LNCAP (cell line): ENCODE measurements around the gene DAG1.

Experiments used
- TF ChIP-seq, protein P1 (sequence below): fragments of 450-650 bp; IDR thresholded peaks from 2 replicates; pipeline ENCODE4 v1.5.1; 2017; ENCODE audit warnings: mild to moderate bottlenecking

The DAG1 gene

GRCh38 chr3:49445391-49445790 is 24.7 kb upstream of the DAG1 start:
- TF ChIP-seq, protein P1, sequence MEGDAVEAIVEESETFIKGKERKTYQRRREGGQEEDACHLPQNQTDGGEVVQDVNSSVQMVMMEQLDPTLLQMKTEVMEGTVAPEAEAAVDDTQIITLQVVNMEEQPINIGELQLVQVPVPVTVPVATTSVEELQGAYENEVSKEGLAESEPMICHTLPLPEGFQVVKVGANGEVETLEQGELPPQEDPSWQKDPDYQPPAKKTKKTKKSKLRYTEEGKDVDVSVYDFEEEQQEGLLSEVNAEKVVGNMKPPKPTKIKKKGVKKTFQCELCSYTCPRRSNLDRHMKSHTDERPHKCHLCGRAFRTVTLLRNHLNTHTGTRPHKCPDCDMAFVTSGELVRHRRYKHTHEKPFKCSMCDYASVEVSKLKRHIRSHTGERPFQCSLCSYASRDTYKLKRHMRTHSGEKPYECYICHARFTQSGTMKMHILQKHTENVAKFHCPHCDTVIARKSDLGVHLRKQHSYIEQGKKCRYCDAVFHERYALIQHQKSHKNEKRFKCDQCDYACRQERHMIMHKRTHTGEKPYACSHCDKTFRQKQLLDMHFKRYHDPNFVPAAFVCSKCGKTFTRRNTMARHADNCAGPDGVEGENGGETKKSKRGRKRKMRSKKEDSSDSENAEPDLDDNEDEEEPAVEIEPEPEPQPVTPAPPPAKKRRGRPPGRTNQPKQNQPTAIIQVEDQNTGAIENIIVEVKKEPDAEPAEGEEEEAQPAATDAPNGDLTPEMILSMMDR = no peak

DNA sequence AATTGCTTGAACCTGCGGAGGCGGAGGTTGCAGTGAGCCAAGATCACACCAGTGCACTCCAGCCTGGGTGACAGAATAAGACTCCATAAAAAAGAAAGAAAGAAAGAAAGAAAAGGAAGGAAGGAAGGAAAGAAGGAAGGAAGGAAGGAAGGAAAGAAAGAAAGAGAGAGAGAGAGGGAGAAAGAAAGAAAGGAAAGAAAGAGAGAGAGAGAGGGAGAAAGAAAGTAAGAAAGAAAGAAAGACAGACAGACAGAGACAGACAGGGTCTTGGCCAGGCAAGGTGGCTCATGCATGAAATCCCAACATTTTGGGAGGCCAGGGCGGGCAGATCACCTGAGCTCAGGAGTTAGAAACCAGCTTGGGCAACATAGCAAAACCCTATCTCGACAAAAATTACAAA is 16.4 kb upstream of the DAG1 start:
- TF ChIP-seq, protein P1 = no peak

DNA sequence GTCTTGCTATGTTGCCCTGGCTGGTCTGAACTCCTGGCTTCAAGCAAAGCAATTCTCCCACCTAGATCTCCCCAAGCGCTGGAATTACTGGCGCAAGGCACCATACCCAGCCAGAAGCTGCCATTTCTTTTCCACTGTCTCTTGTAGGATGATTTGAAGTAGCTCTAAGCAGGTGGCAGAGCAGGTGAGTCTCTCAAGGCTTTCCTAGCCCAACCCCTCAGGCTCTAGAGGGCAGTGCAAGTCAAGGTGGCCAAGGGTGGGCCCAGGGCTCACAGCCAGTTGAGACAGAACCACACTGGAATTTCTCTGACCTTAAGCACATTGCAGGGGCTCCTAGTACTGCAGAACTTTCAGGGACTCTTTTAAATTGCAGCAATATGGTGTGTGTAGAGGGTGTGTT is 15.6 kb upstream of the DAG1 start:
- TF ChIP-seq, protein P1 = no peak

DNA sequence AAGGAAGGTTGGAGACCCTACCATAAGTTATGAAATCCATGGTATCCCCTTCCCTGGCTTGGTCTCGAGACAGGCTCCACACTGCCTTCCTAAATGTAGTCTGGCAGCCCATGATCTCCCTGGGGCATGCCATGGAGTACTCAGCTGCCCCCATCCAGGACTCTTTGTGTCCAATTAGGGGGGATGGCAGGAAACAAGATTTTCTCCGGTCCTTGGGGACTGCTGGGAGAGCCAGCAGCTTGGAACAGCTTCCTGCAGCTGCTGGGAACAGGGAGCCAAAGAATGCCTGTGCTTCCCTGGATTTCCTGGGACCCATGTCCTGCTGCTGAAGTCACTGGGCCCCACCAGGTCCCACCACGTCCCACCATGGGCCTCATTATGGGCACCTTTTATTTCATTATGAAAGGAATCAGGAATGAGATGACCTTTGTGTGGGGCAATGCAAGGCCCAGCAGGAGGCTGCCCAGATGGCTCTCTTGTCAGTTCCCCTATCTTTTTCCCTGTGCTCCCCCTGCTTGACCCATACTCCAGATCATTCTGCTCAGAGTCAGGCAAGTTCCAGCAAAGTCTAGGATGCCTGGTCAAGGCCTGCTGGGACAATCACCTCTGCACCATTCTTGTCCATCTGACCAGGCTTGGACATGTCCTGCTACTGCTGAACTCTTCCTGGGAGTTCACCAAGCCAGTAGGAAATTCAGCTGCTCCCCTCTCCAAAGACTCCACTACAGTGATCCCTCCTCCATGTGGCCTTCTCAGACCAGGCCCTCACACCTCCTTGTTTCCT is 15.0 kb upstream of the DAG1 start:
- TF ChIP-seq, protein P1 = no peak

DNA sequence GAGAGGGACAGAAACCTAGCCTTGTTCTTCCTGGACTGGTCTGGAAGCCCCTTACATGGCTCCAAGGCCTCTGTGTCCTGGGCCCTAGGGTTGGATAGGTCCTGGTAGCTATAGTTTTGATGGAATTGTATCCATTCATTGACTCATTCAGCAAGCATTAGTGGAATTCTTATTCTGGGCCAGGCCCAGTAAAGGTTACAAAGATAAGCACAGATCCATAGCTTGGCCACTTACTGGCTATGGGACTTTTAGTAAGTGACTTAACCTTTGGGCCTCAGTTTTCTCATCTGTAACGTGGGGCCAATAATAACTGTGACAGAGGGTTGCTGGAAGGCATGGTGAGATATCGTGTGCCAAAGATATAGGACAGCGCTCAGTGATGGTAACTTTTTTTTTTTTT is 13.6 kb upstream of the DAG1 start:
- TF ChIP-seq, protein P1 = no peak

GRCh38 chr3:49460188-49460890 is 9.7 kb upstream of the DAG1 start:
- TF ChIP-seq, protein P1 = no peak

DNA sequence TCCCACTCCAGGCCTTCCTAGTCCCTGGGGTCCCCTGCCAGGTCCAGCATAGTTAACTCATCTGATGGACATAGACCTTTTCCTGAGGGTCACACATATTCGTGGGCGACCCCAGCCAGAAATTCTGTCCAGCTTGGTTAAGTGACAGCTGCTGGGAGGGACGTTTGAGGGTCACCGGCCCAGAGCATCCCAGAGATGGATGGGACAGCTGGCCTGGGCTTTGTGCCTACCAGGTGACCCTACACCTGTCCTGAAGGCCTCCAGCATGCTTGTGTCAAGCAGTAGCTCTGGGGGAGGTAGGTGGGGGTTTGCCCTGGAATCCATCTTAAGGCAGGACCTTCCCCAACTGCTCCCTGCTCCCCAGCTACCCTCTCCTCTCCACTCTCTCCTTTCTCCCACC is 9.1 kb upstream of the DAG1 start:
- TF ChIP-seq, protein P1 = no peak
